ENCODE measurements around the gene DPP10.
"Not testable (repeated sequence)": the region's sequence is repeated elsewhere in the genome, so short reads cannot be mapped to it uniquely, and the experiment has no call there.

GRCh38 chr2:115440746-115441145, 998.3 kb downstream of the DPP10 start:
- TF ChIP-seq, protein P1, sequence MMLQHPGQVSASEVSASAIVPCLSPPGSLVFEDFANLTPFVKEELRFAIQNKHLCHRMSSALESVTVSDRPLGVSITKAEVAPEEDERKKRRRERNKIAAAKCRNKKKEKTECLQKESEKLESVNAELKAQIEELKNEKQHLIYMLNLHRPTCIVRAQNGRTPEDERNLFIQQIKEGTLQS (IDR thresholded peaks at IDR 0.05), result not testable (repeated sequence)
- TF ChIP-seq CTCF (IDR thresholded peaks at IDR 0.05; ENCODE audit: low read depth, low read length, missing input control); EGR1 (IDR thresholded peaks at IDR 0.05; ENCODE audit: low read depth in 2 of 2); TAF1 (conservative IDR thresholded peaks at IDR 0.05); RAD21 (IDR thresholded peaks at IDR 0.05): not testable (repeated sequence)
- TF ChIP-seq, protein P2, sequence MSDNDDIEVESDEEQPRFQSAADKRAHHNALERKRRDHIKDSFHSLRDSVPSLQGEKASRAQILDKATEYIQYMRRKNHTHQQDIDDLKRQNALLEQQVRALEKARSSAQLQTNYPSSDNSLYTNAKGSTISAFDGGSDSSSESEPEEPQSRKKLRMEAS (IDR thresholded peaks at IDR 0.05), result not testable (repeated sequence)
- TF ChIP-seq, protein P3, sequence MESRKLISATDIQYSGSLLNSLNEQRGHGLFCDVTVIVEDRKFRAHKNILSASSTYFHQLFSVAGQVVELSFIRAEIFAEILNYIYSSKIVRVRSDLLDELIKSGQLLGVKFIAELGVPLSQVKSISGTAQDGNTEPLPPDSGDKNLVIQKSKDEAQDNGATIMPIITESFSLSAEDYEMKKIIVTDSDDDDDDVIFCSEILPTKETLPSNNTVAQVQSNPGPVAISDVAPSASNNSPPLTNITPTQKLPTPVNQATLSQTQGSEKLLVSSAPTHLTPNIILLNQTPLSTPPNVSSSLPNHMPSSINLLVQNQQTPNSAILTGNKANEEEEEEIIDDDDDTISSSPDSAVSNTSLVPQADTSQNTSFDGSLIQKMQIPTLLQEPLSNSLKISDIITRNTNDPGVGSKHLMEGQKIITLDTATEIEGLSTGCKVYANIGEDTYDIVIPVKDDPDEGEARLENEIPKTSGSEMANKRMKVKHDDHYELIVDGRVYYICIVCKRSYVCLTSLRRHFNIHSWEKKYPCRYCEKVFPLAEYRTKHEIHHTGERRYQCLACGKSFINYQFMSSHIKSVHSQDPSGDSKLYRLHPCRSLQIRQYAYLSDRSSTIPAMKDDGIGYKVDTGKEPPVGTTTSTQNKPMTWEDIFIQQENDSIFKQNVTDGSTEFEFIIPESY (IDR thresholded peaks at IDR 0.05), result not testable (repeated sequence)
- TF ChIP-seq, protein P4, sequence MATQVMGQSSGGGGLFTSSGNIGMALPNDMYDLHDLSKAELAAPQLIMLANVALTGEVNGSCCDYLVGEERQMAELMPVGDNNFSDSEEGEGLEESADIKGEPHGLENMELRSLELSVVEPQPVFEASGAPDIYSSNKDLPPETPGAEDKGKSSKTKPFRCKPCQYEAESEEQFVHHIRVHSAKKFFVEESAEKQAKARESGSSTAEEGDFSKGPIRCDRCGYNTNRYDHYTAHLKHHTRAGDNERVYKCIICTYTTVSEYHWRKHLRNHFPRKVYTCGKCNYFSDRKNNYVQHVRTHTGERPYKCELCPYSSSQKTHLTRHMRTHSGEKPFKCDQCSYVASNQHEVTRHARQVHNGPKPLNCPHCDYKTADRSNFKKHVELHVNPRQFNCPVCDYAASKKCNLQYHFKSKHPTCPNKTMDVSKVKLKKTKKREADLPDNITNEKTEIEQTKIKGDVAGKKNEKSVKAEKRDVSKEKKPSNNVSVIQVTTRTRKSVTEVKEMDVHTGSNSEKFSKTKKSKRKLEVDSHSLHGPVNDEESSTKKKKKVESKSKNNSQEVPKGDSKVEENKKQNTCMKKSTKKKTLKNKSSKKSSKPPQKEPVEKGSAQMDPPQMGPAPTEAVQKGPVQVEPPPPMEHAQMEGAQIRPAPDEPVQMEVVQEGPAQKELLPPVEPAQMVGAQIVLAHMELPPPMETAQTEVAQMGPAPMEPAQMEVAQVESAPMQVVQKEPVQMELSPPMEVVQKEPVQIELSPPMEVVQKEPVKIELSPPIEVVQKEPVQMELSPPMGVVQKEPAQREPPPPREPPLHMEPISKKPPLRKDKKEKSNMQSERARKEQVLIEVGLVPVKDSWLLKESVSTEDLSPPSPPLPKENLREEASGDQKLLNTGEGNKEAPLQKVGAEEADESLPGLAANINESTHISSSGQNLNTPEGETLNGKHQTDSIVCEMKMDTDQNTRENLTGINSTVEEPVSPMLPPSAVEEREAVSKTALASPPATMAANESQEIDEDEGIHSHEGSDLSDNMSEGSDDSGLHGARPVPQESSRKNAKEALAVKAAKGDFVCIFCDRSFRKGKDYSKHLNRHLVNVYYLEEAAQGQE (IDR thresholded peaks at IDR 0.05), result not testable (repeated sequence)

Data from liver (tissue), 3 donors.